Neural progenitor cell (in vitro differentiated cells): ENCODE data around the gene SLC26A6. TPM values are rescaled to one million over a fixed set of nuclear protein-coding genes. Genes with fewer than 3 reads are reported as not detected.
A peak's percentile ranks its signal among the peaks of the same experiment; 100 is the strongest.

ENCODE experiments used
- DNase-seq: peaks from one replicate; pipeline ENCODE4 v3.0.0-alpha.2; 2016; ENCODE audit warnings: low spot score
- H2AFZ ChIP-seq: fragments of 200-600 bp; sonication (generic); replicated peaks from 2 replicates; pipeline ENCODE4 v1.6.1; 2016; ENCODE audit warnings: antibody characterized with exemption
- H3F3A ChIP-seq: fragments of 200-600 bp; sonication (generic); 2 replicates; pipeline ENCODE4 v1.6.1; 2016; ENCODE audit warnings: antibody characterized with exemption, low read depth
- H3K27ac ChIP-seq: fragments of 200-600 bp; sonication (generic); 2 replicates; pipeline ENCODE4 v1.5.1; 2016; ENCODE audit warnings: mild to moderate bottlenecking
- H3K27me3 ChIP-seq: fragments of 200-600 bp; sonication (generic); 2 replicates; pipeline ENCODE4 v1.6.1; 2016; ENCODE audit warnings: mild to moderate bottlenecking, moderate library complexity
- H3K36me3 ChIP-seq: fragments of 200-600 bp; sonication (generic); 2 replicates; pipeline ENCODE4 v1.5.1; 2016
- H3K4me1 ChIP-seq: fragments of 200-600 bp; sonication (generic); 2 replicates; pipeline ENCODE4 v1.6.1; 2016; ENCODE audit warnings: mixed run types
- H3K4me2 ChIP-seq: fragments of 200-600 bp; sonication (generic); 2 replicates; pipeline ENCODE4 v1.6.1; 2016
- H3K4me3 ChIP-seq: fragments of 200-600 bp; sonication (generic); 2 replicates; pipeline ENCODE4 v1.5.1; 2016
- H3K79me2 ChIP-seq: fragments of 200-600 bp; sonication (generic); 2 replicates; pipeline ENCODE4 v1.6.1; 2016; ENCODE audit warnings: low read depth
- H3K9ac ChIP-seq: fragments of 200-600 bp; sonication (generic); 2 replicates; pipeline ENCODE4 v1.6.1; 2016
- H3K9me3 ChIP-seq: fragments of 200-600 bp; sonication (generic); 2 replicates; pipeline ENCODE4 v1.5.1; 2016; ENCODE audit warnings: low read depth
- H4K20me1 ChIP-seq: fragments of 200-600 bp; sonication (generic); 2 replicates; pipeline ENCODE4 v1.6.1; 2016; ENCODE audit warnings: low read depth
- H3K27ac Mint-ChIP-seq: 3 replicates; pipeline ENCODE4 v1.8.0; 2021; ENCODE audit warnings: mixed read lengths
- H3K27me3 Mint-ChIP-seq: 2 replicates; pipeline ENCODE4 v1.8.0; 2022; ENCODE audit warnings: low read depth, mild to moderate bottlenecking, inconsistent platforms, moderate library complexity, mixed read lengths; ENCODE audit not compliant: insufficient read depth
- H3K36me3 Mint-ChIP-seq: 3 replicates; pipeline ENCODE4 v1.8.0; 2021; ENCODE audit warnings: mixed read lengths
- H3K4me1 Mint-ChIP-seq: 3 replicates; pipeline ENCODE4 v1.8.0; 2021; ENCODE audit warnings: mixed read lengths
- H3K4me3 Mint-ChIP-seq: 3 replicates; pipeline ENCODE4 v1.8.0; 2021; ENCODE audit warnings: mild to moderate bottlenecking, moderate library complexity, mixed read lengths
- H3K9me3 Mint-ChIP-seq: 3 replicates; pipeline ENCODE4 v1.8.0; 2020; ENCODE audit warnings: mixed read lengths
- CTCF ChIP-seq: fragments of 200-600 bp; sonication (generic); IDR thresholded peaks from 2 replicates; pipeline ENCODE4 v1.5.1; 2017; ENCODE audit warnings: antibody characterized with exemption, mild to moderate bottlenecking
- EZH2 ChIP-seq: fragments of 200-600 bp; sonication (generic); IDR thresholded peaks from 2 replicates; pipeline ENCODE4 v1.6.1; 2017; ENCODE audit warnings: antibody characterized with exemption, mild to moderate bottlenecking, moderate library complexity
- EZH2phosphoT487 ChIP-seq: fragments of 200-600 bp; sonication (generic); IDR thresholded peaks from 2 replicates; pipeline ENCODE4 v1.6.1; 2017; ENCODE audit warnings: antibody characterized with exemption
- total RNA-seq: library from RNA; depleted of rRNA; stranded (reverse); fragments of >200 nt; gene quantifications from 2 replicates; pipeline ENCODE4 v1.2.3, GENCODE V29; 2015; ENCODE audit warnings: low replicate concordance

Gene SLC26A6
- total RNA-seq, 1 donor from 2014 or later = 42.5 TPM

- DNase-seq = no peak
- Histone ChIP-seq H3K9me3 (no peaks in the 10 kb centered on the region), H3K27me3 (no peaks in the 10 kb centered on the region), H3K9ac (no peak overlapping the region), H3F3A (peaks cover 22% of the 10 kb centered on the region), H2AFZ (no peak overlapping the region), H3K27ac (no peak overlapping the region), H3K4me1 (peaks cover 13% of the 10 kb centered on the region), H3K79me2 (peaks cover 36% of the 10 kb centered on the region), H3K4me3 (no peak overlapping the region), H3K36me3 (no peaks in the 10 kb centered on the region), H4K20me1 (peaks cover 8% of the 10 kb centered on the region), H3K4me2 (no peak overlapping the region)
- H3K9me3 Mint-ChIP-seq = peaks cover 5% of the 10 kb centered on the region
- no peak overlapping the region for H3K27ac Mint-ChIP-seq
- peaks cover 15% of the 10 kb centered on the region for H3K36me3 Mint-ChIP-seq
- H3K4me3 Mint-ChIP-seq = no peak overlapping the region
- H3K4me1 Mint-ChIP-seq = peaks cover 12% of the 10 kb centered on the region
- peaks cover 7% of the 10 kb centered on the region for H3K27me3 Mint-ChIP-seq
- TF ChIP-seq CTCF (no peak), EZH2 (no peak), EZH2phosphoT487 (no peak)
Observed at GRCh38 chr3:48612309-48612708, 23.0 kb downstream of the SLC26A6 start.

DNA sequence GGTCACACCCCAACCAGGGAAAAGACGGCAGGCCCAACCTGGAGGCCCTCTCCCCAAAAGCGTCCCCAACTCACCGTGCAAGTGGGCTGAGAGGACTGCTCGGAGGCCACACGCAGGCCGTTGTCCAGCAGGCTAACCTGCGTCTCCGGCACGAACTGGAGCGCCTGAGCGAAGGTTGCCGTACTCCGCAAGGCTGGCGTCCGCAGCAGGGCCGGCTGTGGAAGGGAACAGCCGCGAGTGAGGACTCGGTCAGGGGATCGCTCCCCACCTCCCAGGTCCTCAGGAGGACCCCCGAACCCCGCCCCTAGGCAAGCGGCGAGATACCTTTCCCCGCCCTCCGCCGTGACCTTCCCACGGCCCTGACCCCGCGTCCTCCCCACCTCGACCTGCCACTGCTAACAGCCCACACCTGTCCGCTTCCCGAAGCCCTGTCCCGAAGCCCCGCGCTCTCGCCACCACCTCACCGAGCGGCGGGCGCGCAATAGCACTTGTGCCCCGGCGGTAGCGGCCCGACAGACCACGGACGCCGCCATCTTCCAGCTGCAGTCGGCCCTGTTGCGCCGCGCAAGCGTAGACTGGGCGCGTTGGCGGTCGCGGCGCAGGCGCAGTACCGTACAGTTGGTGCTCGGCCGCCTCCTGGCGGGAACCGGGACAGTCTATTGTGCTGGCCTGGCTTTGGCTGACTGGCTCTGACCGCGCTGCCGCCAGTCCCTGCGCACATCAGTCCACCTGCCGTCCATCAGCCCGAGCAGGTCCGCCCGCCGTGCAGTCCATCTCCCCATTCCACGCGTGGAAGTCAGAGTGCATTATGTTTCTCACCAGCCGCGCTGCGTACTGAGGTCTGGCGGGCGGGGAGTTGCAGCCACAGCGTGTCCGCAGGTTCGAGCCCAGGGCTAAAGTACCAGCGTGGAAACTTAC, 25.9 kb downstream of the SLC26A6 start, which contains the start of gene UQCRC1:
Gene UQCRC1, minus strand, starts transcription at position 559 of the 918 bp plus-strand sequence. Its CDS starts 26 bp downstream, at position 533.
- Histone ChIP-seq H3F3A (peaks cover 22% of the 10 kb centered on the region), H3K4me3 (peak within 1 kb of the TSS; percentile 86), H3K27me3 (no peaks in the 10 kb centered on the region), H3K36me3 (no peaks in the 10 kb centered on the region), H3K4me2 (peak within 1 kb of the TSS; percentile 99), H3K27ac (no peak within 1 kb of the TSS), H3K9me3 (no peaks in the 10 kb centered on the region), H2AFZ (peak within 1 kb of the TSS; percentile 88), H3K79me2 (peaks cover 53% of the 10 kb centered on the region), H3K4me1 (peaks cover 13% of the 10 kb centered on the region), H4K20me1 (peaks cover 14% of the 10 kb centered on the region), H3K9ac (peak within 1 kb of the TSS; percentile 79)
- Mint-ChIP-seq H3K4me3 (peak within 1 kb of the TSS; percentile 98), H3K27ac (peak within 1 kb of the TSS; percentile 93), H3K27me3 (peaks cover 6% of the 10 kb centered on the region), H3K36me3 (peaks cover 21% of the 10 kb centered on the region), H3K9me3 (no peaks in the 10 kb centered on the region), H3K4me1 (peaks cover 12% of the 10 kb centered on the region)
- TF ChIP-seq EZH2 = no peak
- TF ChIP-seq CTCF = peak; percentile 56
- DNase-seq = peak; percentile 98

DNA sequence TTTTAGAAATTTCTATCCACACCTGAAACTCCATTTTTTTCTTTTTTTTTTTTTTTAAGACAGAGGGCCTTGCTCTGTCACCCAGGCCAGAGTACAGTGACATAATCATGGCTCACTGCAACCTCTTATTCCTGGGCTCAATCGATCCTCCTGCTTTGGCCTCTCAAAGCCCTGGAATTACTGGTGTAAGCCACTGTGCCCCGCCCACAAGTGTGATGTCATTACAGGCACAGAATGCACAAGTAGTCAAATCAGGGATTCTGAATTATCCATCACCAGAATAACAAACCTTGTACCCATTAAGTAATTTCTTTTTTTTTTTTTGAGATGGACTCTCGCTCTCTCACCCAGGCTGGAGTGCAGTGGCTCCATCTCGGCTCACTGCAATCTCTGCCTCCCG, 27.7 kb downstream of the SLC26A6 start:
- Histone ChIP-seq H3K36me3 (no peaks in the 10 kb centered on the region), H3K27me3 (no peaks in the 10 kb centered on the region), H3K4me2 (no peak overlapping the region), H3K4me1 (peaks cover 13% of the 10 kb centered on the region), H3K9me3 (no peaks in the 10 kb centered on the region), H2AFZ (no peak overlapping the region), H3K4me3 (no peak overlapping the region), H3K27ac (no peak overlapping the region), H3F3A (peaks cover 22% of the 10 kb centered on the region), H3K79me2 (peaks cover 53% of the 10 kb centered on the region), H4K20me1 (peaks cover 14% of the 10 kb centered on the region), H3K9ac (no peak overlapping the region)
- Mint-ChIP-seq H3K4me1 (peaks cover 12% of the 10 kb centered on the region), H3K9me3 (no peaks in the 10 kb centered on the region), H3K4me3 (peak overlapping the region; percentile 98), H3K36me3 (peaks cover 25% of the 10 kb centered on the region), H3K27me3 (peaks cover 2% of the 10 kb centered on the region), H3K27ac (no peak overlapping the region)
- TF ChIP-seq EZH2 = no peak
- DNase-seq = no peak

- Histone ChIP-seq H3K36me3 (no peaks in the 10 kb centered on the region), H3K27me3 (no peaks in the 10 kb centered on the region), H3K4me1 (no peaks in the 10 kb centered on the region), H3K4me2 (no peak overlapping the region), H3K27ac (no peak overlapping the region), H2AFZ (no peak overlapping the region), H3K9me3 (no peaks in the 10 kb centered on the region), H4K20me1 (peaks cover 6% of the 10 kb centered on the region), H3K79me2 (peaks cover 10% of the 10 kb centered on the region), H3K4me3 (no peak overlapping the region), H3F3A (no peaks in the 10 kb centered on the region), H3K9ac (no peak overlapping the region)
- no peaks in the 10 kb centered on the region for H3K9me3 Mint-ChIP-seq
- peaks cover 3% of the 10 kb centered on the region for H3K4me1 Mint-ChIP-seq
- peaks cover 4% of the 10 kb centered on the region for H3K27me3 Mint-ChIP-seq
- TF ChIP-seq EZH2phosphoT487 (no peak), EZH2 (no peak), CTCF (no peak)
- peaks cover 35% of the 10 kb centered on the region for H3K36me3 Mint-ChIP-seq
- no peak for DNase-seq
- H3K27ac Mint-ChIP-seq = no peak overlapping the region
- no peak overlapping the region for H3K4me3 Mint-ChIP-seq
Observed at GRCh38 chr3:48601622-48601994, 33.7 kb downstream of the SLC26A6 start.
